ENCODE measurements around the gene DAPK1.

DAPK1 gene

GRCh38 chr9:87497604-87498045 is at the start of gene DAPK1:
TSS of gene DAPK1 (plus strand) at chr9:87497867. CDS start at chr9:87499078, 1,211 bp downstream.
- Mint-ChIP-seq H3K4me3 (peak within 1 kb of the TSS; percentile 61 to 73), H3K9me3 (no peaks in the 10 kb centered on the region), H3K27ac (no peak within 1 kb of the TSS), H3K27me3 (peaks cover 79% of the 10 kb centered on the region), H3K4me1 (peaks cover 27% of the 10 kb centered on the region)
- DNase-seq (peak; percentile 23 to 25), ATAC-seq (peak; percentile 56)

GRCh38 chr9:87451149-87451548 is 46.5 kb upstream of the DAPK1 start:
- H3K27ac Mint-ChIP-seq: peak overlapping the region in 1 of 2 donors; percentile 27
- peaks cover 0 to 24% of the 10 kb centered on the region in 2 donors for H3K9me3 Mint-ChIP-seq
- H3K4me3 Mint-ChIP-seq: no peak overlapping the region
- ATAC-seq (no peak), DNase-seq (no peak)
- H3K4me1 Mint-ChIP-seq: no peaks in the 10 kb centered on the region
- no peaks in the 10 kb centered on the region for H3K27me3 Mint-ChIP-seq

- peaks cover 0 to 27% of the 10 kb centered on the region in 2 donors for H3K9me3 Mint-ChIP-seq
- DNase-seq (no peak), ATAC-seq (no peak)
- no peak overlapping the region for H3K27ac Mint-ChIP-seq
- no peaks in the 10 kb centered on the region for H3K4me1 Mint-ChIP-seq
- no peaks in the 10 kb centered on the region for H3K27me3 Mint-ChIP-seq
- no peak overlapping the region for H3K4me3 Mint-ChIP-seq
These were observed 42.3 kb upstream of the DAPK1 start for GRCh38 chr9:87455407-87455806.

GRCh38 chr9:87461256-87461655 is 36.4 kb upstream of the DAPK1 start:
- Mint-ChIP-seq H3K9me3 (peaks cover 0 to 12% of the 10 kb centered on the region in 2 donors), H3K27ac (no peak overlapping the region), H3K27me3 (no peaks in the 10 kb centered on the region), H3K4me3 (no peak overlapping the region), H3K4me1 (peaks cover 6% of the 10 kb centered on the region)
- DNase-seq (no peak), ATAC-seq (no peak)

- DNase-seq (peak in 1 of 2 donors; percentile 25), ATAC-seq (peak; percentile 88)
- Mint-ChIP-seq H3K27ac (no peak overlapping the region), H3K4me1 (peaks cover 6% of the 10 kb centered on the region), H3K9me3 (peaks cover 4 to 6% of the 10 kb centered on the region in 2 donors), H3K27me3 (no peaks in the 10 kb centered on the region), H3K4me3 (peak overlapping the region in 1 of 2 donors; percentile 22)
These were observed 33.3 kb upstream of the DAPK1 start for GRCh38 chr9:87464110-87464991.

- Mint-ChIP-seq H3K27ac (no peak overlapping the region), H3K27me3 (no peaks in the 10 kb centered on the region), H3K9me3 (peaks cover 4 to 6% of the 10 kb centered on the region in 2 donors), H3K4me1 (peaks cover 6% of the 10 kb centered on the region), H3K4me3 (peak overlapping the region in 1 of 2 donors; percentile 22)
- DNase-seq (no peak), ATAC-seq (no peak)
These were observed 32.7 kb upstream of the DAPK1 start for GRCh38 chr9:87464992-87465378.

- DNase-seq (no peak), ATAC-seq (no peak)
- Mint-ChIP-seq H3K27ac (no peak overlapping the region), H3K27me3 (no peaks in the 10 kb centered on the region), H3K4me3 (no peak overlapping the region), H3K9me3 (peaks cover 4 to 6% of the 10 kb centered on the region in 2 donors), H3K4me1 (peaks cover 6% of the 10 kb centered on the region)
These were observed 31.9 kb upstream of the DAPK1 start for GRCh38 chr9:87465816-87466215.

- Mint-ChIP-seq H3K4me3 (no peak overlapping the region), H3K27ac (no peak overlapping the region), H3K4me1 (peaks cover 6% of the 10 kb centered on the region), H3K9me3 (peaks cover 4 to 6% of the 10 kb centered on the region in 2 donors), H3K27me3 (no peaks in the 10 kb centered on the region)
- ATAC-seq: no peak
- DNase-seq: no peak
These were observed 30.5 kb upstream of the DAPK1 start for GRCh38 chr9:87467187-87467586.

GRCh38 chr9:87469793-87470465 is 27.7 kb upstream of the DAPK1 start:
- Mint-ChIP-seq H3K4me1 (peaks cover 1% of the 10 kb centered on the region), H3K27me3 (no peaks in the 10 kb centered on the region), H3K27ac (no peak overlapping the region), H3K4me3 (no peak overlapping the region), H3K9me3 (peaks cover 4 to 6% of the 10 kb centered on the region in 2 donors)
- ATAC-seq: no peak
- DNase-seq: no peak

GRCh38 chr9:87471746-87472145 is 25.9 kb upstream of the DAPK1 start:
- Mint-ChIP-seq H3K27ac (no peak overlapping the region), H3K4me1 (peaks cover 6% of the 10 kb centered on the region), H3K9me3 (peaks cover 4 to 6% of the 10 kb centered on the region in 2 donors), H3K4me3 (no peak overlapping the region), H3K27me3 (no peaks in the 10 kb centered on the region)
- DNase-seq (no peak), ATAC-seq (no peak)

GRCh38 chr9:87475463-87475862 is 22.2 kb upstream of the DAPK1 start:
- Mint-ChIP-seq H3K9me3 (no peaks in the 10 kb centered on the region), H3K4me3 (no peak overlapping the region), H3K27me3 (no peaks in the 10 kb centered on the region), H3K4me1 (peaks cover 6% of the 10 kb centered on the region), H3K27ac (no peak overlapping the region)
- DNase-seq (no peak), ATAC-seq (no peak)

GRCh38 chr9:87478226-87478992 is 19.3 kb upstream of the DAPK1 start:
- Mint-ChIP-seq H3K27me3 (no peaks in the 10 kb centered on the region), H3K4me1 (peaks cover 6% of the 10 kb centered on the region)
- no peak for ATAC-seq

GRCh38 chr9:87479801-87480201 is 17.9 kb upstream of the DAPK1 start:
- DNase-seq: no peak
- ATAC-seq: no peak
- H3K27ac Mint-ChIP-seq: no peak overlapping the region

More at GRCh38 chr9:87478226-87478992, 19.3 kb upstream of the DAPK1 start:
- Mint-ChIP-seq H3K27ac (no peak overlapping the region), H3K4me3 (no peak overlapping the region), H3K9me3 (no peaks in the 10 kb centered on the region)
- no peak for DNase-seq

GRCh38 chr9:87481890-87482855 is 15.5 kb upstream of the DAPK1 start:
- H3K9me3 Mint-ChIP-seq: no peaks in the 10 kb centered on the region
- ATAC-seq: no peak
- H3K27ac Mint-ChIP-seq: no peak overlapping the region
- H3K4me3 Mint-ChIP-seq: no peak overlapping the region
- no peaks in the 10 kb centered on the region for H3K4me1 Mint-ChIP-seq
- no peaks in the 10 kb centered on the region for H3K27me3 Mint-ChIP-seq
- DNase-seq: no peak

More at GRCh38 chr9:87479801-87480201, 17.9 kb upstream of the DAPK1 start:
- no peaks in the 10 kb centered on the region for H3K27me3 Mint-ChIP-seq
- no peaks in the 10 kb centered on the region for H3K9me3 Mint-ChIP-seq
- H3K4me3 Mint-ChIP-seq: no peak overlapping the region
- H3K4me1 Mint-ChIP-seq: peaks cover 6% of the 10 kb centered on the region

Measured in stimulated activated naive CD8-positive, alpha-beta T cell treated with anti-CD3 and anti-CD28 coated beads, Interleukin-15, amount 100 ng/mL, for 72 hours (primary cell).